ENCODE results near the gene PDSS2.

DNA sequence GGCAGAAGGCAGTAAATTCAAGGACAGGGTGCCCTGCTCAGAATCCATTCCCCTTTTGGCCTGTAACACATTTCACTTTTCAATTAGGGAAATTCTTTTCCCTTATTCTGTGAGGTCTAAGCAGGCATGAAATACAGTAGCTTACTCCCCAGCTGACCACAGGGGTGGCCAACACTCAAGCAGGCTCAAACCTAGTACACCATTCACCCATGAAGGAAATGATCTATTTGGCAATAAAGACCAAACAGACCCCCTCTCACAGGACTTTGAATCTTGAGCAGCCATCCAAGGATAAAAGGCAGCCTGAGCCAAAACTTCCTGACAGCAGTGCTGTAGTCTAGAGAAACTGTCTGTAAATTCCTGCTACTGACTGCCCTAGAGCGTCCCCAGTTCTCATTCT, 17.7 kb downstream of the PDSS2 start:
- TF ChIP-seq, protein P1, sequence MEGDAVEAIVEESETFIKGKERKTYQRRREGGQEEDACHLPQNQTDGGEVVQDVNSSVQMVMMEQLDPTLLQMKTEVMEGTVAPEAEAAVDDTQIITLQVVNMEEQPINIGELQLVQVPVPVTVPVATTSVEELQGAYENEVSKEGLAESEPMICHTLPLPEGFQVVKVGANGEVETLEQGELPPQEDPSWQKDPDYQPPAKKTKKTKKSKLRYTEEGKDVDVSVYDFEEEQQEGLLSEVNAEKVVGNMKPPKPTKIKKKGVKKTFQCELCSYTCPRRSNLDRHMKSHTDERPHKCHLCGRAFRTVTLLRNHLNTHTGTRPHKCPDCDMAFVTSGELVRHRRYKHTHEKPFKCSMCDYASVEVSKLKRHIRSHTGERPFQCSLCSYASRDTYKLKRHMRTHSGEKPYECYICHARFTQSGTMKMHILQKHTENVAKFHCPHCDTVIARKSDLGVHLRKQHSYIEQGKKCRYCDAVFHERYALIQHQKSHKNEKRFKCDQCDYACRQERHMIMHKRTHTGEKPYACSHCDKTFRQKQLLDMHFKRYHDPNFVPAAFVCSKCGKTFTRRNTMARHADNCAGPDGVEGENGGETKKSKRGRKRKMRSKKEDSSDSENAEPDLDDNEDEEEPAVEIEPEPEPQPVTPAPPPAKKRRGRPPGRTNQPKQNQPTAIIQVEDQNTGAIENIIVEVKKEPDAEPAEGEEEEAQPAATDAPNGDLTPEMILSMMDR (IDR thresholded peaks at IDR 0.05), result no peak
- TF ChIP-seq POLR2A (IDR thresholded peaks at IDR 0.05), result no peak

Data from body of pancreas (tissue), 4 donors.